SU-DHL-6 (cell line): ENCODE data around the gene OR4E1.

Experiments
- CTCF ChIP-seq: fragments of 200-600 bp; sonication (generic); IDR thresholded peaks from one replicate; pipeline ENCODE4 v1.5.1; 2017; ENCODE audit warnings: antibody characterized with exemption, mild to moderate bottlenecking, low read length, moderate library complexity; ENCODE audit not compliant: insufficient read depth, poor library complexity, severe bottlenecking
- EZH2phosphoT487 ChIP-seq: fragments of 200-600 bp; sonication (generic), shearing (Covaris generic); conservative IDR thresholded peaks from 2 replicates; pipeline ENCODE4 v1.6.1; 2018; ENCODE audit warnings: mild to moderate bottlenecking, antibody characterized with exemption, low read length, moderate library complexity, mixed read lengths

- TF ChIP-seq CTCF (no peak), EZH2phosphoT487 (no peak)
Observed at GRCh38 chr14:21719841-21720240, 46.2 kb upstream of the OR4E1 start.
